Activated T-helper 9 cell treated with anti-CD3 and anti-CD28 coated beads, Interleukin-2, amount 50 U/mL, for 16 hours (primary cell): ENCODE measurements around the gene TGM5.
A peak's percentile ranks its signal among the peaks of the same experiment; 100 is the strongest.
"Not testable (repeated sequence)": the region's sequence is repeated elsewhere in the genome, so short reads cannot be mapped to it uniquely, and the experiment has no call there.

Experiments
- DNase-seq: peaks from one replicate; pipeline ENCODE4 v3.0.0-alpha.2; 2020; ENCODE audit warnings: low read depth

The TGM5 gene

GRCh38 chr15:43215961-43216360 lies 50.8 kb downstream of the TGM5 start:
- DNase-seq, result no peak

GRCh38 chr15:43214592-43215295 lies 52.0 kb downstream of the TGM5 start:
- no peak for DNase-seq

- DNase-seq, result no peak
Observed at GRCh38 chr15:43214169-43214568, 52.6 kb downstream of the TGM5 start.

- DNase-seq, result no peak
Observed at GRCh38 chr15:43213466-43213865, 53.3 kb downstream of the TGM5 start.

- no peak for DNase-seq
Observed at GRCh38 chr15:43212951-43213350, 53.8 kb downstream of the TGM5 start.

GRCh38 chr15:43212299-43212698 lies 54.4 kb downstream of the TGM5 start:
- no peak for DNase-seq

- DNase-seq, result no peak
Observed at GRCh38 chr15:43211224-43211735, 55.4 kb downstream of the TGM5 start.

- DNase-seq, result no peak
Observed at GRCh38 chr15:43210807-43211206, 55.9 kb downstream of the TGM5 start.

GRCh38 chr15:43210172-43210745 lies 56.5 kb downstream of the TGM5 start:
- no peak for DNase-seq

- no peak for DNase-seq
Observed at GRCh38 chr15:43209059-43209824, 57.5 kb downstream of the TGM5 start.

GRCh38 chr15:43208052-43209002 lies 58.4 kb downstream of the TGM5 start:
- no peak for DNase-seq

- DNase-seq, result no peak
Observed at GRCh38 chr15:43207024-43207423, 59.7 kb downstream of the TGM5 start.

- no peak for DNase-seq
Observed at GRCh38 chr15:43206054-43206453, 60.7 kb downstream of the TGM5 start.

- peak; percentile 17 for DNase-seq
Observed at GRCh38 chr15:43204016-43204901, 62.5 kb downstream of the TGM5 start.

GRCh38 chr15:43199945-43200488 lies 66.7 kb downstream of the TGM5 start:
- no peak for DNase-seq

GRCh38 chr15:43198992-43199391 lies 67.7 kb downstream of the TGM5 start:
- no peak for DNase-seq

GRCh38 chr15:43198556-43198955 lies 68.2 kb downstream of the TGM5 start:
- not testable (repeated sequence) for DNase-seq

GRCh38 chr15:43197773-43198172 lies 69.0 kb downstream of the TGM5 start:
- not testable (repeated sequence) for DNase-seq

- DNase-seq, result no peak
Observed at GRCh38 chr15:43196760-43197548, 69.8 kb downstream of the TGM5 start.

GRCh38 chr15:43194795-43195194 lies 71.9 kb downstream of the TGM5 start:
- no peak for DNase-seq
